Measurements from ENCODE around the gene RHD.
A peak's percentile ranks its signal among the peaks of the same experiment; 100 is the strongest.
"Not testable (repeated sequence)": the region's sequence is repeated elsewhere in the genome, so short reads cannot be mapped to it uniquely, and the experiment has no call there.

Gene RHD

GRCh38 chr1:25356848-25357247 lies 84.5 kb downstream of the RHD start:
- peak; percentile 57 to 61 for ATAC-seq

- ATAC-seq, result no peak
Measured at GRCh38 chr1:25360596-25361581, 88.6 kb downstream of the RHD start.

- no peak for ATAC-seq
Measured at GRCh38 chr1:25361901-25362300, 89.6 kb downstream of the RHD start.

- peak; percentile 73 to 76 for ATAC-seq
Measured at GRCh38 chr1:25362634-25363559, 90.6 kb downstream of the RHD start.

- no peak for ATAC-seq
Measured at GRCh38 chr1:25369241-25369640, 96.9 kb downstream of the RHD start.

GRCh38 chr1:25369691-25370271 lies 97.5 kb downstream of the RHD start:
- not testable (repeated sequence) for ATAC-seq

- ATAC-seq, result not testable (repeated sequence)
Measured at GRCh38 chr1:25371757-25372156, 99.4 kb downstream of the RHD start.

- not testable (repeated sequence) for ATAC-seq
Measured at GRCh38 chr1:25378367-25378766, 106.1 kb downstream of the RHD start.
